ENCODE measurements around the gene HBE1. TPM values are rescaled to one million over a fixed set of nuclear protein-coding genes. Genes with fewer than 3 reads are reported as not detected.

Gene HBE1
- total RNA-seq, 1 experiment from 2014 or later, result 3.2 TPM

DNA sequence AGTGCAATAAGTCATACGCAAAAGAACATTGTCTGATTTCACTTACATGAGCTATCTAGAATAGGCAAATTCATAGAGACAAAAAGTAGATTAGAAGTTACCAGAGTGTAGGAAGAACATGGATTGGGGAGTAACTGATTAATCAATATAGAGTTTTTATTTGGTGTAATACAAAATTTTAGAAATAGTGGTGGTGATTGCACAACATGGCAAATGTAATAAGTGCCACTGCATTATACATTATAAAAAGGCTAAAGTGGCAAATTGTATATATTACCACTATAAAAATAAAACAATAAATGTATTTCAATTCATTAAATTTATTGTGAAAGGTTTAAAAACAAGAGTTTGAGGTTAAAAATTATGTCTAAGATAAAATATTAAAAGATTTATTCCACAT is 40.7 kb upstream of the HBE1 start:
- POLR2A ChIA-PET, result no interaction called here
- intact Hi-C loops (cut with micrococcal nuclease; ENCODE audit: unreplicated experiment), result no loop called here

DNA sequence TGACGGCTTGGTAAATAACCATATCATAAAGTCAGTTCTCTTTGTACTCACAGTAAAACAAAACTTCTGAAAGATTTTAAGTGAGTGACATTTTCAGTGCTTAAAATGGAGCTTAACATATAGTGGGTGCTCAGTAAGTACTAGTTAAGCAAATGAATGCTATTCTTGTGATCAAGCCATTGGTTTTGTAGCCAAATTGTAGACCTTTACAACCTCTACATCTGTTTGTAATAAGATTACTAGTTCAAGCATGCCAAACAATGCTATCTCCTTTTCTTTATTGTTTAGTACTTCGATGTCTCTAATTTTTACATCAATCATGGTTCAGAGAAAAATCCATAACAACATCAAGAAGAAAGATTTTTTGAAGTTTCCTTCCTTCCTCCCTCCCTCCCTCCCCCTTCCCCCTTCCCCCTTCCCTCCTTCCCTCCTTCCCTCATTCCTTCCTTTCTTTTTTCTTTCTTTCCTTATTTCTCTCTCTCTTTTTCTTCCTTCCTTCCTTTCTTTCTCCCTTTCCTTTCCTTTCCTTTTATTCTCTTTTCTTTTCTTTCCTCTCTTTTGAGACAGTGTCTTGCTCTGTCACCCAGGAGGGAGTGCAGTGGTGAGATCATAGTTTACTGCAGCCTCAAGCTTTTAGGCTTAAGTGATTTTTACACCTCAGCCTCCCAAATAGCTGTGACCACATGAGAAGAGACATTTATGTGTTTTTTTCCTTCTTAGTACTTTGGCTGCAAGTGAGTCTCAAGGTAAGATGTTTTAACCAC is 37.7 kb upstream of the HBE1 start:
- ChIA-PET CTCF (no interaction called here), POLR2A (no interaction called here)
- DNase-seq (ENCODE audit: low read depth, low spot score), result no peak
- Histone ChIP-seq H3K4me3 (ENCODE audit: low read depth in 2 of 2, low read length in 2 of 2) (no peak overlapping the region), H3K4me1 (ENCODE audit: control insufficient read depth, insufficient read depth, low read length) (no peaks in the 10 kb centered on the region), H3K36me3 (ENCODE audit: control insufficient read depth, insufficient read depth, low read length) (no peaks in the 10 kb centered on the region), H3K27me3 (ENCODE audit: control insufficient read depth, insufficient read depth, low read length) (no peaks in the 10 kb centered on the region; the same call in 1 of the 2 replicates), H3K27ac (ENCODE audit: low read length) (no peak overlapping the region), H3K9me3 (ENCODE audit: control insufficient read depth, insufficient read depth, low read depth, low read length) (no peaks in the 10 kb centered on the region)
- in situ Hi-C loops (cut with HindIII; ENCODE audit: low pct_unique_long_range_greater_than_20kb, low sequenced_read_pairs), result no loop called here
- no TSS peak for BruUV-seq (replicated peaks)
- ATAC-seq, result no peak
- intact Hi-C loops (cut with micrococcal nuclease; ENCODE audit: unreplicated experiment), result no loop called here
- TF ChIP-seq POLR2AphosphoS5 (IDR thresholded peaks at IDR 0.05; ENCODE audit: low read depth, low read length) (no peak), SIN3A (IDR thresholded peaks at IDR 0.05; ENCODE audit: borderline replicate concordance, insufficient read depth, low read depth, low read length) (no peak), TCF7L2 (IDR thresholded peaks at IDR 0.05; ENCODE audit: low read depth, low read length) (no peak)
- TF ChIP-seq, protein P1, sequence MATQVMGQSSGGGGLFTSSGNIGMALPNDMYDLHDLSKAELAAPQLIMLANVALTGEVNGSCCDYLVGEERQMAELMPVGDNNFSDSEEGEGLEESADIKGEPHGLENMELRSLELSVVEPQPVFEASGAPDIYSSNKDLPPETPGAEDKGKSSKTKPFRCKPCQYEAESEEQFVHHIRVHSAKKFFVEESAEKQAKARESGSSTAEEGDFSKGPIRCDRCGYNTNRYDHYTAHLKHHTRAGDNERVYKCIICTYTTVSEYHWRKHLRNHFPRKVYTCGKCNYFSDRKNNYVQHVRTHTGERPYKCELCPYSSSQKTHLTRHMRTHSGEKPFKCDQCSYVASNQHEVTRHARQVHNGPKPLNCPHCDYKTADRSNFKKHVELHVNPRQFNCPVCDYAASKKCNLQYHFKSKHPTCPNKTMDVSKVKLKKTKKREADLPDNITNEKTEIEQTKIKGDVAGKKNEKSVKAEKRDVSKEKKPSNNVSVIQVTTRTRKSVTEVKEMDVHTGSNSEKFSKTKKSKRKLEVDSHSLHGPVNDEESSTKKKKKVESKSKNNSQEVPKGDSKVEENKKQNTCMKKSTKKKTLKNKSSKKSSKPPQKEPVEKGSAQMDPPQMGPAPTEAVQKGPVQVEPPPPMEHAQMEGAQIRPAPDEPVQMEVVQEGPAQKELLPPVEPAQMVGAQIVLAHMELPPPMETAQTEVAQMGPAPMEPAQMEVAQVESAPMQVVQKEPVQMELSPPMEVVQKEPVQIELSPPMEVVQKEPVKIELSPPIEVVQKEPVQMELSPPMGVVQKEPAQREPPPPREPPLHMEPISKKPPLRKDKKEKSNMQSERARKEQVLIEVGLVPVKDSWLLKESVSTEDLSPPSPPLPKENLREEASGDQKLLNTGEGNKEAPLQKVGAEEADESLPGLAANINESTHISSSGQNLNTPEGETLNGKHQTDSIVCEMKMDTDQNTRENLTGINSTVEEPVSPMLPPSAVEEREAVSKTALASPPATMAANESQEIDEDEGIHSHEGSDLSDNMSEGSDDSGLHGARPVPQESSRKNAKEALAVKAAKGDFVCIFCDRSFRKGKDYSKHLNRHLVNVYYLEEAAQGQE (IDR thresholded peaks at IDR 0.05; ENCODE audit: insufficient read depth in 1 of 2, low read depth in 2 of 2, low read length in 1 of 2), result no peak
- TF ChIP-seq, protein P2, sequence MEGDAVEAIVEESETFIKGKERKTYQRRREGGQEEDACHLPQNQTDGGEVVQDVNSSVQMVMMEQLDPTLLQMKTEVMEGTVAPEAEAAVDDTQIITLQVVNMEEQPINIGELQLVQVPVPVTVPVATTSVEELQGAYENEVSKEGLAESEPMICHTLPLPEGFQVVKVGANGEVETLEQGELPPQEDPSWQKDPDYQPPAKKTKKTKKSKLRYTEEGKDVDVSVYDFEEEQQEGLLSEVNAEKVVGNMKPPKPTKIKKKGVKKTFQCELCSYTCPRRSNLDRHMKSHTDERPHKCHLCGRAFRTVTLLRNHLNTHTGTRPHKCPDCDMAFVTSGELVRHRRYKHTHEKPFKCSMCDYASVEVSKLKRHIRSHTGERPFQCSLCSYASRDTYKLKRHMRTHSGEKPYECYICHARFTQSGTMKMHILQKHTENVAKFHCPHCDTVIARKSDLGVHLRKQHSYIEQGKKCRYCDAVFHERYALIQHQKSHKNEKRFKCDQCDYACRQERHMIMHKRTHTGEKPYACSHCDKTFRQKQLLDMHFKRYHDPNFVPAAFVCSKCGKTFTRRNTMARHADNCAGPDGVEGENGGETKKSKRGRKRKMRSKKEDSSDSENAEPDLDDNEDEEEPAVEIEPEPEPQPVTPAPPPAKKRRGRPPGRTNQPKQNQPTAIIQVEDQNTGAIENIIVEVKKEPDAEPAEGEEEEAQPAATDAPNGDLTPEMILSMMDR (IDR thresholded peaks at IDR 0.05), result no peak

More for the DNA sequence above, 40.7 kb upstream of the HBE1 start:
- in situ Hi-C loops (cut with HindIII; ENCODE audit: low pct_unique_long_range_greater_than_20kb, low sequenced_read_pairs), result no loop called here
- DNase-seq (ENCODE audit: low read depth, low spot score), result no peak
- H3K27me3 ChIP-seq (ENCODE audit: control insufficient read depth, insufficient read depth, low read length), result no peaks in the 10 kb centered on the region; the same call in 1 of the 2 replicates
- H3K9me3 ChIP-seq (ENCODE audit: control insufficient read depth, insufficient read depth, low read depth, low read length), result no peaks in the 10 kb centered on the region
- no TSS peak for BruUV-seq (replicated peaks)
- H3K36me3 ChIP-seq (ENCODE audit: control insufficient read depth, insufficient read depth, low read length), result no peaks in the 10 kb centered on the region
- no peak overlapping the region for H3K4me3 ChIP-seq (ENCODE audit: low read depth in 2 of 2, low read length in 2 of 2)
- CTCF ChIA-PET, result no interaction called here
- H3K27ac ChIP-seq (ENCODE audit: low read length), result no peak overlapping the region
- TF ChIP-seq TCF7L2 (IDR thresholded peaks at IDR 0.05; ENCODE audit: low read depth, low read length) (no peak), POLR2AphosphoS5 (IDR thresholded peaks at IDR 0.05; ENCODE audit: low read depth, low read length) (no peak), SIN3A (IDR thresholded peaks at IDR 0.05; ENCODE audit: borderline replicate concordance, insufficient read depth, low read depth, low read length) (no peak)
- TF ChIP-seq, protein P2 (IDR thresholded peaks at IDR 0.05), result no peak
- TF ChIP-seq, protein P1 (IDR thresholded peaks at IDR 0.05; ENCODE audit: insufficient read depth in 1 of 2, low read depth in 2 of 2, low read length in 1 of 2), result no peak
- ATAC-seq, result no peak
- H3K4me1 ChIP-seq (ENCODE audit: control insufficient read depth, insufficient read depth, low read length), result no peaks in the 10 kb centered on the region

Measured in Panc1 (cell line).